Measurements from ENCODE around the gene ERC1.
"Not testable (repeated sequence)": the region's sequence is repeated elsewhere in the genome, so short reads cannot be mapped to it uniquely, and the experiment has no call there.

Gene ERC1

GRCh38 chr12:1195513-1195912, 204.5 kb downstream of the ERC1 start:
- Histone ChIP-seq H3K9me3 (ENCODE audit: control insufficient read depth, insufficient read depth, low read depth, low read length) (no peaks in the 10 kb centered on the region; the same call in 1 of the 2 replicates), H3K4me3 (ENCODE audit: low read depth, low read length) (no peak overlapping the region), H3K4me1 (ENCODE audit: control insufficient read depth, insufficient read depth, low read length) (no peaks in the 10 kb centered on the region), H3K27ac (ENCODE audit: extremely low read depth, low read depth, low read length) (no peak overlapping the region), H3K36me3 (ENCODE audit: control insufficient read depth in 2 of 2, insufficient read depth in 1 of 2, low read length in 2 of 2) (peaks cover 0 to 30% of the 10 kb centered on the region in 2 experiments; a peak in 2 of 3 replicates)
- ChIA-PET POLR2A (no interaction called here), CTCF (no interaction called here)
- no peak for TF ChIP-seq ZNF449 (tag by site-specific recombination; IDR thresholded peaks at IDR 0.05)
- TF ChIP-seq ZNF148 (tag by site-specific recombination; IDR thresholded peaks at IDR 0.05; ENCODE audit: borderline replicate concordance): no peak
- TF ChIP-seq ZBTB49 (tag by site-specific recombination; IDR thresholded peaks at IDR 0.05; ENCODE audit: low read depth): no peak
- no peak for TF ChIP-seq ZNF19 (tag by site-specific recombination; IDR thresholded peaks at IDR 0.05; ENCODE audit: low read depth)
- TF ChIP-seq REST (tag by site-specific recombination; IDR thresholded peaks at IDR 0.05): no peak
- no peak for TF ChIP-seq MEIS1 (CRISPR knock-in tag; IDR thresholded peaks at IDR 0.05; ENCODE audit: borderline replicate concordance)
- TF ChIP-seq ZNF514 (tag by site-specific recombination; IDR thresholded peaks at IDR 0.05): no peak
- no peak for TF ChIP-seq ZNF114 (tag by site-specific recombination; IDR thresholded peaks at IDR 0.05)
- no peak for TF ChIP-seq TCF7L2 (IDR thresholded peaks at IDR 0.05; ENCODE audit: borderline replicate concordance, low read depth, low read length)
- TF ChIP-seq PRDM1 (tag by site-specific recombination; IDR thresholded peaks at IDR 0.05): no peak
- TF ChIP-seq ZNF416 (tag by site-specific recombination; IDR thresholded peaks at IDR 0.05): no peak
- no peak for TF ChIP-seq ZNF423 (tag by site-specific recombination; IDR thresholded peaks at IDR 0.05)
- TF ChIP-seq ZNF561 (tag by site-specific recombination; IDR thresholded peaks at IDR 0.05; ENCODE audit: borderline replicate concordance): no peak

DNA sequence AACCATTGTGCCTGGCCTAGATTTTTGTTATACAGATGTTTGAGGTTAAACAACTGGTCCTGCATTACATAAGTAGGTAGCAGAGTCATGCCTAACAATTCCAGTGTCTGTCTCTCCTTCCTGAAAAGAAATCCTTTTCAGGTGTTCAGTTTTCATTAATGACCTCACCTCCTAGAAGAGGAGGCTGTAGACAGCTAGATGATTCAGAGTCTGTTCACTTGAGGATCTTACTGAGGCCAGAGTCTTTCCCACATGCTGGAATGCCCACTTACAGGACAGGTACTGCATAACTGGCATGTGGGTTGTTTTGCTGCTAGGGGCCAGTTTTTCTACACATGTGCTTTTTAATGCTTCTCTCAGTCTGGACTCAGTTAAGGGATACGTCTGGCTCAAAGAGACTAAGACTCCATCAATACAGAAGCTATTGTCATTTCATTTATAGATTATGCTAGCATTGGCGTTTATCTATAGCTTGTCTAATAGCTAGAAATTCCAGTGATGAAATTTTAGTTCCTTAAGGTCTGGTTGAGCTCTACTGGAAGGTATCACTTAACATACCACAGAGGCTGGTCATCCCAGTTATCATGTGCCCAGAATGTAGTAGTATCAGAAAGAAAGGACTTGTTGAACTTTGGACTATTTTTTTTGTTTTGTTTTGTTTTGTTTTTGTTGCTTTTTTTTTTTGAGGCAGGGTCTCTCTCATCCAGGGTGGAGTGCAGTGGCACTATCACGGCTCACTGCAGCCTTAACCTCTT, 206.4 kb downstream of the ERC1 start:
- Histone ChIP-seq H3K36me3 (ENCODE audit: control insufficient read depth in 2 of 2, insufficient read depth in 1 of 2, low read length in 2 of 2) (peaks cover 0 to 26% of the 10 kb centered on the region in 2 experiments; a peak in 2 of 3 replicates), H3K27ac (ENCODE audit: extremely low read depth, low read depth, low read length) (no peak overlapping the region), H3K4me1 (ENCODE audit: control insufficient read depth, insufficient read depth, low read length) (no peaks in the 10 kb centered on the region), H3K9me3 (ENCODE audit: control insufficient read depth, insufficient read depth, low read depth, low read length) (no peaks in the 10 kb centered on the region; the same call in 1 of the 2 replicates), H3K4me3 (ENCODE audit: low read depth, low read length) (no peak overlapping the region)
- ChIA-PET CTCF (interaction anchor here (0.8 to 1.2 kb wide), 2 partner anchors 11 to 80 kb away, joined by 4 read pairs; no protein-coding TSS in a partner anchor), POLR2A (interaction anchor here (1.0 kb wide), 1 partner anchor 16 kb away, joined by 3 read pairs; no protein-coding TSS in a partner anchor)
- TF ChIP-seq SCRT2 (tag by site-specific recombination; IDR thresholded peaks at IDR 0.05) (0 out of 2 replicates have a peak, but pooled peaks have one; percentile 22), ZNF433 (tag by site-specific recombination; IDR thresholded peaks at IDR 0.05; ENCODE audit: low read depth) (no peak)

DNA sequence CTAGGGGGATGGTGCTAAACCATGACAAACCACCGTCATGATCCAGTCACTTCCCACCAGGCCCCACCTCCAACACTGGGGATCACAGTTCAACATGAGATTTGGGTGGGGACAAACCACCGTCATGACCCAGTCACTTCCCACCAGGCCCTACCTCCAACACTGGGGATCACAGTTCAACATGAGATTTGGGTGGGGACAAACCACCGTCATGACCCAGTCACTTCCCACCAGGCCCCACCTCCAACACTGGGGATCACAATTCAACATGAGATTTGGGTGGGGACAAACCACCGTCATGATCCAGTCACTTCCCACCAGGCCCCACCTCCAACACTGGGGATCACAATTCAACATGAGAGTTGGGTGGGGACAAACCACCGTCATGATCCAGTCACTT, 207.8 kb downstream of the ERC1 start:
- H3K27ac ChIP-seq (ENCODE audit: extremely low read depth, low read depth, low read length); H3K4me1 ChIP-seq (ENCODE audit: control insufficient read depth, insufficient read depth, low read length); POLR2A ChIA-PET; H3K9me3 ChIP-seq (ENCODE audit: control insufficient read depth, insufficient read depth, low read depth, low read length); H3K4me3 ChIP-seq (ENCODE audit: low read depth, low read length): not testable (repeated sequence)
- CTCF ChIA-PET: interaction anchor here (0.6 kb wide), 1 partner anchor 1449 kb away, joined by 3 read pairs; no protein-coding TSS in a partner anchor
- peaks cover 0 to 26% of the 10 kb centered on the region in 2 experiments; a peak in 2 of 3 replicates for H3K36me3 ChIP-seq (ENCODE audit: control insufficient read depth in 2 of 2, insufficient read depth in 1 of 2, low read length in 2 of 2)
